ENCODE measurements around the gene TMEM14B. TPM values are rescaled to one million over a fixed set of nuclear protein-coding genes. Genes with fewer than 3 reads are reported as not detected.
"Not testable (repeated sequence)": the region's sequence is repeated elsewhere in the genome, so short reads cannot be mapped to it uniquely, and the experiment has no call there.

Gene TMEM14B
- 79.0 and 91.4 TPM in 2 replicates for total RNA-seq (2014; rRNA removed)
- polyA plus RNA-seq (2012), result 88.4 TPM

DNA sequence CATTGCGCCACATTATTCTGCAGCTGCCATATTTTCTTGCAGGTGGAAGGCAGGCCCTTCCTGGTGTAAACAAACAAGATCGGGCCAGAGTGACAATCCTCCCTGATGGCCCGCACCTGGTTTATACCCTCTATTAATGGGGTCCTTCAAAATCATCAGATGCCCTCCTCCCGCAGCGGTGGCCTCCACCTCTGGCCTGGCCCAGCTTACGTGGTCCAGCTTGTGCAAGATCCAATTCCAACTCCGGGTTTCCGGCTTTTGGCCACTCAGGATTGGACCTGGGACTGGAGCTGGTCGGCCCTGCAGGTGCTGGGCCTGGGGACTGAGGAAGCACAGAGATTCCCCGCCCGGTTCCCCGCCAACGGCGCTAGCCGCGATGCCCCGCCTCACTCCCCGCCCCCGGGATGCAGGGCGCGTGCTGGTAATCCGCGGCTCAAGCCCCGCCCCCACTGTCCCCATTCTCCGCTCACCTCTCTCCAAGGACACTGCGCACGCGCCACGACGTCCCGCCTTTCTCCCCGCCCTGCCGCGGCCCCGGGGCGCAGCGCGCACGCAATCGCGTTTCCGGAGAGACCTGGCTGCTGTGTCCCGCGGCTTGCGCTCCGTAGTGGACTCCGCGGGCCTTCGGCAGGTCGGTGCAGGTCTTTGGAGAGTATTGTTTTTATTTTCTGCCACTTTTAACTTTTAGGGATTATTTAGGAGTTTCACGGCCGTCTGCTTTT is at the start of gene TMEM14B:
TSS of gene TMEM14B (plus strand) at position 555 of the 722 bp plus-strand sequence. CDS start 1,441 bp downstream, outside the sequence.
- DNase-seq (ENCODE audit: low read depth), result peak; percentile 92

DNA sequence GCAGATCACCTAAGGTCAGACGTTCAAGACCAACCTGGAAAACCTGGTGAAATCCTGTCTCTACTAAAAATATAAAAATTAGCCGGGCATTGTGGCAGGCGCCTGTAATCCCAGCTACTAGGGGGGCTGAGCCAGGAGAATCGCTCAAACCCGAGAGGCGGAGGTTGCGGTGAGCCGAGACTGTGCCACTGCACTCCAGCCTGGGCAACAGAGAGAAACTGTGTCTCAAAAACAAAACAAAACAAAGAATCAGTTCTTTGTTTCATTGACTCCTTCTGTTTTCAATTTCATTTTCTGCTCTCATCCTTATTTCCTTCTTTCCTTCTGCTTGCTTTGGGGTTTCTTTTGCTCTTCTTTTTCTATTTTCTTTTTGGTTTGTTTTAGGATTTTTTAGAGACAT is 33.6 kb upstream of the TMEM14B start:
- no peak for DNase-seq (ENCODE audit: low read depth)

DNA sequence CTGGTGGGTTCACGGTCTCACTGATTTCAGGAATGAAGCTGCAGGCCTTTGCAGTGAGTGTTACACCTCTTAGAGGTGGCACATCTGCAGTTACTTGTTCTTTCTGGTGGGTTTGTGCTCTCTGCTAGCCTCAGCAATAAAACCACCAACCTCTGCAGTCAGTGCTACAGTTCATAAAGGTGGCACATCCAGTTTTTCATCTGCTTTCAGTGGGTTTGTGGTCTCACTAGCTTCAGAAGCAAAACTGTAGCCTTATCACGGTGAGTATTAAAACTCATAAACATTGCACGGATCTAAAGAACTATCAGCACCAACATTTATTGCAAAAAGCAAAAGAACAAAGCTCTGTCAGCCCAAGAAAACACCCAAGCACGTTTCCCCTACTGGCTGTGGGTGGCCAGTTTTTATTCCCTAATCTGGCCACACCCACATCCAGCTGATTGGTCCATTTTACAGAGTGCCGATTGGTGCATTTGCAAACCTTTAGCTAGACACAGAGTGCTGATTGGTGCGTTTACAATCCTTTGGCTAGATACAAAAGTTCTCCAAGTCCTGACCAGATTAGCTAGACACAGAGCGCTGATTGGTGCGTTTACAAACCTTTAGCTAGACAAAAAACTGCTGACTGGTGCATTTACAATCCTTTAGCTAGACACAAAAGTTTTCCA is 28.2 kb upstream of the TMEM14B start:
- DNase-seq (ENCODE audit: low read depth), result no peak

DNA sequence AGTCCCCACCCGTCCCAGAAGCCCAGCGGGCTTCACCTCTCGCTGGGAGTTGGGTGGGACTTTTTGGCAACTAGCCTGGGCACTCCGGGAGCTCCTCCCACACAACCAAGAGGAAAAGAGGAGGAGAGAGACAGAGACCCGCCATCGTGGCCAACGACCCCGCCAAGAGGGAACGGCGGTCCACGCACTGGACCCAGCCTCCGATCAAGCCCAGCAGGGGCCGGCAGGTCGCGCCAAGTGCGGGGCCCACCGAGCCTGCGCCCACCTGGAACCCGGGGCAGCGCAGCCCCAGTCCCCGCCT is 27.7 kb upstream of the TMEM14B start:
- DNase-seq (ENCODE audit: low read depth), result no peak

DNA sequence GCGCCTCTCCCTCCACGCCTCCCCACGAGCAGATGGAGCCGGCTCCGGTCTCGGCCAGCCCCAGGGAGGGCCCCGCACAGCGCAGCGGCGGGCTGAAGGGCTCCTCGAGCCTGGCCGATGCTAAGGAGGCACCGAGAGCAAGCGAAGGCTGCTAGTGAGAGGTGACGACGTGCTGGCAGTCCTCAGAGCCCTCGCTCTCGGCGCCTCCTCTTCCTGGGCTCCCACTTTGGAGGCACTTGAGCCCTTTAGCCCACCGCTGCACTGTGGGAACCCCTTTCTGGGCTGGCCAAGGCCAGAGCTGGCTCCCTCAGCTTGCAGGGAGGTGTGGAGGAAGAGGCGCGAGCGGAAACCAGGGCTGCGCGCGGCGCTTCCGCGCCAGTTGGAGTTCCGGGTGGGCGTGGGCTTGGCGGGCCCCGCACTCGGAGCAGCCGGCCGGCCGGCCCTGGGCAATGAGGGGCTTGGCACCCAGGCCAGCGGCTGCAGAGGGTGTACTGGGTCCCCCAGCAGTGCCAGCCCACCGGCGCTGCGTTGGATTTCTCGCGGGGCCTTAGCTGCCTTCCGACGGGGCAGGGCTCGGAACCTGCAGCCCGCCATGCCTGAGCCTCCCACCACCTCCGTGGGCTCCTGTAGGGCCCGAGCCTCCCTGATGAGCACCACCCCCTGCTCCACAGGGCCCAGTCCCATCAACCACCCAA is 27.2 kb upstream of the TMEM14B start:
- no peak for DNase-seq (ENCODE audit: low read depth)

DNA sequence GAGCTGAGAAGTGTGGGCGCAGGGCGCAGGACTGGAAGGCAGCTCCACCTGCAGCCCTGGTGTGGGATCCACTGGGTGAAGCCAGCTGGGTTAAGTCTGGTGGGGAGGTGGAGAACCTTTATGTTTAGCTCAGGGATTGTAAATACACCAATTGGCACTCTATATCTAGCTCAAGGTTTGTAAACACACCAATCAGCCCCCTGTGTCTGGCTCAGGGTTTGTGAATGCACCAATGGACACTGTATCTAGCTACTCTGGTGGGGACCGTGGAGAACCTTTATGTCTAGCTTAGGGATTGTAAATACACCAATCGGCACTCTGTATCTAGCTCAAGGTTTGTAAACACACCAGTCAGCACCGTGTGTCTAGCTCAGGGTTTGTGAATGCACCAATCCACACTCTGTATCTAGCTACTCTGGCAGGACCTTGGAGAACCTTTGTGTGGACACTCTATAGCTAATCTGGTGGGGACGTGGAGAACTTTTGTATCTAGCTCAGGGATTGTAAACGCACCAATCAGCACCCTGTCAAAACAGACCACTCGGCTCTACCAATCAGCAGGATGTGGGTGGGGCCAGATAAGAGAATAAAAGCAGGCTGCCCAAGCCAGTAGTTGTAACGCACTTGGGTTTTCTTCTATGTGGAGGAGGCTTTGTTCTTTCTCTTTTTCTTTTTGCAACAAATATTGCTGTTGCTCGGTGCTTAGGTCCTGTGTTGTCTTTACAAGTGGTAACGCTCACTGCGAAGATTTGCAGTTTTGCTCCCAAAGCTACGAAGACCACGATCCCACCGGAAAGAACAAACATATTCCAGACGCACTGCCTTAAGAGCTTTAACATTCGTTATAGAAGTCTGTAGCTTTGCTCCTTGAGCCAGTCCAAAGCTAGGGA is 26.4 kb upstream of the TMEM14B start:
- not testable (repeated sequence) for DNase-seq (ENCODE audit: low read depth)

DNA sequence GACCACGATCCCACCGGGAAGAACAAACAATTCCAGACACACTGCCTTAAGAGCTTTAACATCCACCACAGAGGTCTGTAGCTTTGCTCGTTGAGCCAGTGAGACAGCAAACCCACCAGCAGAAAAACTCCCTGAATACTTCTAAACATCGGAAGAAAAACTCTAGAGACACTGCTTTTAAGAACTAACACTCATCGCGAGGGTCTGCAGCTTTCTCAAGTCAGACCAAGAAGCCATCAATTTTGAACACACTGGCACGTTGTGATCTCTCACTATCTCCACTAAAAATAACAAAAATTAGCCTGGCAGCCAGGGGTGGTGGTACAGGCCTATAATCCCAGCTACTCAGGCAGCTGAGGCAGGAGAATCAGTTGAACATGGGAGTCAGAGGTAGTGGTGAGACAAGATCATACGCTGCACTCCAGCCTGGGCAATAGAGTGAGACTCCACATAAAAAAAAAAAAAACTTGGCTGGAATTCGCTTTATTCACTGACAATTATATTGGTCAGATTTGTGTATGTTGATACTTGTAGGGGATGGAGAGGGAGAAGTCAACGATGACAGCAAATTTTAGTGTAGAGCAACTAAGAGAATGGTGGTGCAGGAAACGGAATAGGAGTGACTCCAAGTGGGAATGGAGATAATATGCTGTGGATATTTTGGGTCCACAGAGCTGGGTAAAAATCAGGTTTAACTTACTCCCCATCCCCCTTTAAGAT is 25.6 kb upstream of the TMEM14B start:
- DNase-seq (ENCODE audit: low read depth), result no peak

DNA sequence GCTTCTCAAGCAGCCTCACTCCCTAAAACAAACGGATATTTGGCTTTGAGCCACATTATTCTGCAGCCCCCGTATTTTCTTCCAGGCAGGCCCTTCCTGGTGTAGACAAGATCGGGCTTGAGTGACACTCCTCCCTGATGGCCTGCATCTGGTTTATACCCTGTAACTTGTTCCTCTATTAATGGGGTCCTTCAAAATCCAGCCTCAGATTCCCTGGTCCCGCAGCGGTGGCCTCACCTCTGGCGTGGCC is 25.1 kb upstream of the TMEM14B start:
- DNase-seq (ENCODE audit: low read depth), result no peak

DNA sequence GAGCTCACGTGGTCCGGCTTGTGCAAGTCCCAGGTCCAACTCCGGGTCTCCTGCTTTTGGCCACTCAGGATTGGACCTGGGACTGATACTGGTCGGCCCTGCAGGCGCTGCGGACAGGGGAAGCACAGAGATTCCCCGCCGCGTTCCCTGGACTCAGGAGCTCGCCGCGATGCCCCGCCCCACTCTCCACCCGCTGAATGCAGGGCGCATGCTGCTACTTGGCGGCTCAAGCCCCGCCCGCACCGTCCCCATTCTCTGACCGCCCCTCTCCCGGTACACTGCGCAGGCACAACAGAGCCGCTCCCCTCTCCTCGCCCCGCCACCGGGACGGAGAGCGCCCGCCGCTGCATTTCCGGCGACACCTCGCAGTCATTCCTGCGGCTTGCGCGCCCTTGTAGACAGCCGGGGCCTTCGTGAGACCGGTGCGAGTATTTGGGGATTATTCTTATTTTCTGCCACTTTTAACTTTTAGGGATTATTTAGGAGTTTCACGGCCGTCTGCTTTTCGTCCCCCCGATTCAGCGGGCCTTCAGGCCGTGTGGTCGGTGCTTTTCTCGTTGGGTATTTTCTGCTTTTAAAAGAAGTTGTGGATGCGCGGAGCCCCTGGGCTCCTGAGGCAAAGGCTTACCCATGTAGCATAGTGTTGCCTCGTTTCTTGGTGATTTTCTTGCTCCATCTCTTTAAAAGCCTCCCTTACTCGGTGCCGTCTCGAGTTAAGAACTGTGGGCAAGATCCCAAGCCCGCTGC is 24.6 kb upstream of the TMEM14B start, which contains the start of gene TMEM14C:
TSS of gene TMEM14C (plus strand) at position 251 of the 747 bp plus-strand sequence. CDS start 1,544 bp downstream, outside the sequence.
- DNase-seq (ENCODE audit: low read depth), result peak; percentile 95

DNA sequence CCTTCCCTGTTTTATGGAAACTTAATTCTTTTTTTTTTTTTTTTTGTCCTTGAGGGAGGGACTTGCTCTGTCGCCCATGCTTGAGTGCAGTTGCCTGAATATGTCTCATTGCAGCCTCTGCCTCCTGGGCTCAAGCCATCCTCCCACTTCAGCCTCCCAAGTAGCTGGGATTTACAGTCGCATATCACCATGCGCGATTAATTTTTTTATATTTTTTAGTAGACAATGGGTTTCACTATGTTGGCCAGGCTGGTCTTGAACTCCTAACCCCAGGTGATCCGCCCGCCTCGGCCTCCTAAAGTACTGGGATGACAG is 24.1 kb upstream of the TMEM14B start:
- peak; percentile 29 for DNase-seq (ENCODE audit: low read depth)

DNA sequence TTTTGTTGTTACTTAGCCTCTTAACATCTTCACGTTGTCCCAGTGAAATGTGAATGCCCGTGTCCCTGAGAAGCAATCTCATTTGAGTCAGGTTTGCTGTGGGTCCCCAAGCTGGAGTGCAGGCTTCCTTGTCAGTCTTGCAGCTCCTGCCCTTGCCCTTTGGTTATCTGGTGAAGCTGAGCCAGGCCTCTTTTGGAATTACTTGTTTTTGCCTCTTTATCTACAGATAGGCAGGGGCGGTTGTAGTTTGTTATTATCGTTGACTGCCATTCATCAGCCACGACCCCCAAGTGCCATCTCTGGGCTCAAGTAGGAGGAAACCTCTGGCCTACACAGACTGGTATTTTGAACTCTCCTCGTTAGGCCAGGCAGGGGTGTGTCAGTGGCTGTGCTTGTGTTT is 22.6 kb upstream of the TMEM14B start:
- no peak for DNase-seq (ENCODE audit: low read depth)

DNA sequence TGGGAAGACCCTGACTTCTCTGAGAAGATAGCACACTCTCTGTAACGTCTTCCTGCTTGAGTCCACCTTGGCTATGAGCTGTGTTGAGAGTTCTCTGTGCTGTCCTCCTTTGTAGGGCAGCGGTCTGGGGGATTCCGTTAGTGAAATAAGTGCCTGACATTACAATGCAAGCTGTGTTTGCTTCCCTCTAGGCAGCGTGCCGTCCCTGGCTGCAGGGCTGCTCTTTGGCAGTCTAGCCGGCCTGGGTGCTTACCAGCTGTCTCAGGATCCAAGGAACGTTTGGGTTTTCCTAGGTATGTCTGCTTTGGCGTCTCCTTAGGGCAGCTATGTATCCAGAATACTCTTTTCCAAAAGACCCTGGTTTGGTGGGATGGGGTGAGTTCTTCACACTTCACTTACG is 21.9 kb upstream of the TMEM14B start:
- no peak for DNase-seq (ENCODE audit: low read depth)

DNA sequence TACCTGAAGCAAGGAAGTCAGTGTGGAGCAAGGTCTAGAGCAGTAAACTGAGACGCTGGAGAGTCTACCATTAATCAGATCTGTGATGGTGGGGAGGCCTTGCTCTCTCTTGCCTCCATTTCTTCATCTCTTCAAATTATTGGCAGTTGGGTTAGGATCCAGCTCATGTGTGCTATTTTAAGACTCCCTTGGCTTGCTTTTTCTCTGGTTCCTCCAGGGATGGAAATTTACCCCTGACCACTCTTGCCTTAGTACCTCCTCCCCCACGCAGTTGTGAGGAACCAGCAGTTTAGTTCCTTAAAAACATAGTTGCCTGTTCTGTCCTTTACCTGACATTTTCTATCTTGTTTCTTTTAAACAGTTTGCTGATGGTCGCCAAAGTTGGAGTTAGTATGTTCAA is 17.4 kb upstream of the TMEM14B start:
- DNase-seq (ENCODE audit: low read depth), result no peak

DNA sequence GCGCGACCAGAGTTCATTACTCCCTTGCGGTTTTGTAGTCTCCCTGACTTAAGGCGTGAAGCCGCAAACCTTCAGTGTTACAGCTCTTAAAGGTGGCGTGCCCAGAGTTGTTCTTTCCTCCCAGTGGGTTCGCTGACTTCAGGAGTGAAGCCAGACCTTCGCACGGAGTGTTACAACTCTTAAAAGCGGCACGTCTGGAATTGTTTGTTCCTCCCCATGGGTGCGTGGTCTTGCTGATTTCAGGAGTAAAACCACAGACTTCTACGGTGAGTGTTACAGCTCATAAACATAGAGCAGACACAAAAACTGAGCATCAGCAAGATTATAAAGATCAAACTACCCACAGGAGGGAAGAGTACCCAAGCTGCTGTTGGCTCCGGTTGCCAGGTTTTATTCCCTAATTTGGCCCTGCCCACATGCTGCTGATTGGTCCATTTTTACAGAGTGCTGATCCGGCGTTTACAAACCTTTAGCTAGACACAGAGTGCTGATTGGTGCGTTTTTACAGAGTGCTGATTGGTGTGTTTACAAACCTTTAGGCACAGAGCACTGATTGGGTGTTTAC is 14.4 kb upstream of the TMEM14B start:
- DNase-seq (ENCODE audit: low read depth), result no peak

DNA sequence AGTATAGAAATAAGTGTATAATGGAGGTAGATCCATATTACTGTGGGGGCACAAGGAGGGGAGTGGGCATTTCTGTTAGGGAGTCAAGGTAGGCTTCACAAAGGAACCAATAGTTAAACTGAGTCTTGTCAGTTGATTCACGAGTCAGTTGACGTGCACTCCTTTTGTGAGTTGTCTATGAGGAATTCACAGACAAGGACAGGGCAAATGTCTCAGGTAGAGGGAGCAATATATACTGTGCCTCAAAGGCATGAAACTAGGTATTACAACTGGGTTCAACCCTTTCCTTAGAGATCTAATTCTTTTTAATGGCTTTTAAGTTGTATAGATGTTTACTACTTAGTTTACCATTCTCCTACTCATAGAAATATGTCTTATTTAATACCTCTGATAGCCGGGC is 13.7 kb upstream of the TMEM14B start:
- DNase-seq (ENCODE audit: low read depth), result no peak

DNA sequence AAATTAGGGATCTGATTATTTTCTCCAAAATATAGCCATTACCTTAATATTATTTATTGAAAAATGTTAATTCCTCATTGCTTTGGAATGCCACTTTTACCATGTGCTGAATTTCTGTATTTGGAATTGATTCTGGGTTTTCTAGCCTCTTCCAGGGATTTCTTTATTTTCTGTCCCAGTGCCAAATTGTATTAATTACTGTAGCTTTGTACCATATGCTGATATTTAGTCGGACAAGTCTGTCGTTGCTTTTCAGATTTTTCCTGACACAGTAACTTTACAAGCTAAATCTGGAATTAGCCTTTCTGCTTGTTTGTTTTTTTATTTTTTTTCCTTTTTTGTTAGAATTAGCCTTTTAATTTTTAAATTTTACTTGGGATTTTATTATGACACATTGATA is 10.9 kb upstream of the TMEM14B start:
- no peak for DNase-seq (ENCODE audit: low read depth)

DNA sequence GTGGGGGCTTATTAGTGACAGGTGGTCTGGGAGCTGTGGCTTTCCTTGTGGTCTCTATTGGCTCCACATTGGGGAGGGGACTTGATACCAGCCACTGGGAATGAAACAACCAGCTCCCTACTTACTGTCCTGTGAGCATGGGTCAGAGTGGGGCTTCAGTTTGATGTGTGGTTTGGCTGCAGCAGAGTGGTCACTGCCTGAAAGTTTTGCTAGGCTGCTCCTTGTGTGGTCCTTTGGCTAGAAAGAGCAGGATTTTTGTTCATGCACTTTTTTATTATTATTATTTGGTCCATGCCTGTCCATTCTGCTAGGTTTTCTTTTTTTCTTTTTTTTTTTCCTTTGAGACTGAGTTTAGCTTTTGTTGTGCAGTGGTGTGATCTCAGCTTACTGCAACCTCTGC is 7.5 kb upstream of the TMEM14B start:
- no peak for DNase-seq (ENCODE audit: low read depth)

DNA sequence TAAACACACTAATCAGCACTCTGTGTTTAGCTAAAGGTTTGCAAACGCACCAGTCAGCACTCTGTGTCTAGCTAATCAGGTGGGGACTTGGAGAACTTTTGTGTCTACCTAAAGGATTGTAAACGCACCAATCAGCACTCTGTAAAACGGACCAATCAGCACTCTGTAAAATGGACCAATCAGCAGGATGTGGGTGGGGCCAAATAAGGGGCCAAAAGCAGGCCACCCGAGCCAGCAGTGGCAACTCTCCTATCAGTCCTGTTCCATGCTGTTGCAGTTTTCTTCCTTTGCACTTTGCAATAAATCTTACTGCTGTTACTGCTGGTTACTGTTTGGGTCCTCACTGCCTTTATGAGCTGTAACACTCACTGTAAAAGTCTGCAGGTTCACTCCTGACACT is 6.0 kb upstream of the TMEM14B start:
- DNase-seq (ENCODE audit: low read depth), result not testable (repeated sequence)

DNA sequence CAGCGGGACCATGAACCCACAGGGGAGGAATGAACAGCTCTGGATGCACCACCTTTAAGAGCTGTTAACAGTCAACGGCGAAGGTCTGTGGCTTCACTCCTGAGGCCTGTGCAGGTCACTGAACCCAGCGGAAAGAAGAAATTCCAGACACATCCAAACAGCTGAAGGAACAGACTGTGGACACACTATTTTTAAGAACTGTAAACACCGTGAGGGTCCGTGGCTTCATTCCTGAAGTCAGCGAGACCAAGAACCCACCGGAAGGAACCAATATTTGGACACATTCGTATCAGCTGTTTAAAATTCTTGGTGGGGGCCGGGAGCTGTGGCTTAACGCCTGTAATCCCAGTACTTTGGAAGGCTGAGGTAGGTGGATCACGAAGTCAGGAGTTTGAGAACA is 5.4 kb upstream of the TMEM14B start:
- no peak for DNase-seq (ENCODE audit: low read depth)

DNA sequence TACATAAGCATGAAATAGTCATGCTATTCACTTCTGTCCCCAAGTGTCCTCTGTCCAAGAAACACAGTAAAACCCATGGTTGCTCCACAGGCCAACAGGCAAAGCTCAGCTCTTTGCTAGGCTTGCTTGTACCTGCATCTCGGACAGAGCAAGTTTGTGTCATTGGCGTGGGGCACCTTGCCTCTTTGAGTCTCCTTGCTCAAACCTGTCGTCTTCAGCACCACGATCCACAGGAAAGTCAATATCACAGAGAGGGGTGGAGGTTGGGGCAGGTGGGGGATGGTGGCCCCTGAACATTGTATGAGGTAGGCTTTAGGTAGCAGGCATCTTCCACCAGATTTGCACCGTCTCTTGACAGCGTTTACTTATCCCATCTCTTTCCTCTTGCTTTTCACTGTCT is 4.1 kb upstream of the TMEM14B start:
- no peak for DNase-seq (ENCODE audit: low read depth)
